Measurements from ENCODE around the gene E2F3.

The E2F3 gene

GRCh38 chr6:20427856-20428255 lies 26.2 kb downstream of the E2F3 start:
- no peak overlapping the region for H3K27ac ChIP-seq (ENCODE audit: insufficient read depth, low read length, poor library complexity, severe bottlenecking)
- DNase-seq, result no peak
- H3K36me3 ChIP-seq (ENCODE audit: control insufficient read depth, insufficient read depth, low read length), result no peaks in the 10 kb centered on the region
- no peaks in the 10 kb centered on the region for H3K9me3 ChIP-seq (ENCODE audit: control insufficient read depth, low read length)
- no peak overlapping the region for H3K4me3 ChIP-seq (ENCODE audit: insufficient read depth, low read depth, low read length, poor library complexity, severe bottlenecking)
- H3K27me3 ChIP-seq (replicated peaks; ENCODE audit: control insufficient read depth, insufficient read depth, low read length, poor library complexity, severe bottlenecking), result no peaks in the 10 kb centered on the region
- no peaks in the 10 kb centered on the region for H3K4me1 ChIP-seq (ENCODE audit: control insufficient read depth, insufficient read depth, low read length, poor library complexity, severe bottlenecking)

GRCh38 chr6:20432692-20433091 lies 31.0 kb downstream of the E2F3 start:
- Histone ChIP-seq H3K4me1 (ENCODE audit: control insufficient read depth, insufficient read depth, low read length, poor library complexity, severe bottlenecking) (no peaks in the 10 kb centered on the region), H3K27ac (ENCODE audit: insufficient read depth, low read length, poor library complexity, severe bottlenecking) (no peak overlapping the region), H3K36me3 (ENCODE audit: control insufficient read depth, insufficient read depth, low read length) (no peaks in the 10 kb centered on the region), H3K4me3 (ENCODE audit: insufficient read depth, low read depth, low read length, poor library complexity, severe bottlenecking) (no peak overlapping the region), H3K9me3 (ENCODE audit: control insufficient read depth, low read length) (no peaks in the 10 kb centered on the region), H3K27me3 (replicated peaks; ENCODE audit: control insufficient read depth, insufficient read depth, low read length, poor library complexity, severe bottlenecking) (no peaks in the 10 kb centered on the region)
- DNase-seq, result no peak

GRCh38 chr6:20433321-20433720 lies 31.6 kb downstream of the E2F3 start:
- Histone ChIP-seq H3K9me3 (ENCODE audit: control insufficient read depth, low read length) (no peaks in the 10 kb centered on the region), H3K36me3 (ENCODE audit: control insufficient read depth, insufficient read depth, low read length) (no peaks in the 10 kb centered on the region), H3K27me3 (replicated peaks; ENCODE audit: control insufficient read depth, insufficient read depth, low read length, poor library complexity, severe bottlenecking) (no peaks in the 10 kb centered on the region), H3K4me1 (ENCODE audit: control insufficient read depth, insufficient read depth, low read length, poor library complexity, severe bottlenecking) (no peaks in the 10 kb centered on the region), H3K27ac (ENCODE audit: insufficient read depth, low read length, poor library complexity, severe bottlenecking) (no peak overlapping the region), H3K4me3 (ENCODE audit: insufficient read depth, low read depth, low read length, poor library complexity, severe bottlenecking) (no peak overlapping the region)
- no peak for DNase-seq

GRCh38 chr6:20433929-20434328 lies 32.2 kb downstream of the E2F3 start:
- Histone ChIP-seq H3K27ac (ENCODE audit: insufficient read depth, low read length, poor library complexity, severe bottlenecking) (no peak overlapping the region), H3K4me1 (ENCODE audit: control insufficient read depth, insufficient read depth, low read length, poor library complexity, severe bottlenecking) (no peaks in the 10 kb centered on the region), H3K4me3 (ENCODE audit: insufficient read depth, low read depth, low read length, poor library complexity, severe bottlenecking) (no peak overlapping the region), H3K36me3 (ENCODE audit: control insufficient read depth, insufficient read depth, low read length) (no peaks in the 10 kb centered on the region), H3K9me3 (ENCODE audit: control insufficient read depth, low read length) (no peaks in the 10 kb centered on the region), H3K27me3 (replicated peaks; ENCODE audit: control insufficient read depth, insufficient read depth, low read length, poor library complexity, severe bottlenecking) (no peaks in the 10 kb centered on the region)
- no peak for DNase-seq

GRCh38 chr6:20434766-20435165 lies 33.1 kb downstream of the E2F3 start:
- Histone ChIP-seq H3K27ac (ENCODE audit: insufficient read depth, low read length, poor library complexity, severe bottlenecking) (no peak overlapping the region), H3K27me3 (replicated peaks; ENCODE audit: control insufficient read depth, insufficient read depth, low read length, poor library complexity, severe bottlenecking) (no peaks in the 10 kb centered on the region), H3K4me1 (ENCODE audit: control insufficient read depth, insufficient read depth, low read length, poor library complexity, severe bottlenecking) (no peaks in the 10 kb centered on the region), H3K4me3 (ENCODE audit: insufficient read depth, low read depth, low read length, poor library complexity, severe bottlenecking) (no peak overlapping the region), H3K36me3 (ENCODE audit: control insufficient read depth, insufficient read depth, low read length) (peaks cover 3% of the 10 kb centered on the region), H3K9me3 (ENCODE audit: control insufficient read depth, low read length) (no peaks in the 10 kb centered on the region)
- DNase-seq, result no peak

- Histone ChIP-seq H3K27ac (ENCODE audit: insufficient read depth, low read length, poor library complexity, severe bottlenecking) (no peak overlapping the region), H3K27me3 (replicated peaks; ENCODE audit: control insufficient read depth, insufficient read depth, low read length, poor library complexity, severe bottlenecking) (no peaks in the 10 kb centered on the region), H3K9me3 (ENCODE audit: control insufficient read depth, low read length) (no peaks in the 10 kb centered on the region), H3K4me1 (ENCODE audit: control insufficient read depth, insufficient read depth, low read length, poor library complexity, severe bottlenecking) (no peaks in the 10 kb centered on the region), H3K4me3 (ENCODE audit: insufficient read depth, low read depth, low read length, poor library complexity, severe bottlenecking) (no peak overlapping the region), H3K36me3 (ENCODE audit: control insufficient read depth, insufficient read depth, low read length) (peaks cover 3% of the 10 kb centered on the region)
- DNase-seq, result no peak
These were observed 35.0 kb downstream of the E2F3 start for GRCh38 chr6:20436719-20437118.

- Histone ChIP-seq H3K27me3 (replicated peaks; ENCODE audit: control insufficient read depth, insufficient read depth, low read length, poor library complexity, severe bottlenecking) (no peaks in the 10 kb centered on the region), H3K27ac (ENCODE audit: insufficient read depth, low read length, poor library complexity, severe bottlenecking) (no peak overlapping the region), H3K4me3 (ENCODE audit: insufficient read depth, low read depth, low read length, poor library complexity, severe bottlenecking) (no peak overlapping the region), H3K9me3 (ENCODE audit: control insufficient read depth, low read length) (no peaks in the 10 kb centered on the region), H3K36me3 (ENCODE audit: control insufficient read depth, insufficient read depth, low read length) (peaks cover 3% of the 10 kb centered on the region), H3K4me1 (ENCODE audit: control insufficient read depth, insufficient read depth, low read length, poor library complexity, severe bottlenecking) (no peaks in the 10 kb centered on the region)
- no peak for DNase-seq
These were observed 36.0 kb downstream of the E2F3 start for GRCh38 chr6:20437639-20438038.

- H3K27me3 ChIP-seq (replicated peaks; ENCODE audit: control insufficient read depth, insufficient read depth, low read length, poor library complexity, severe bottlenecking), result no peaks in the 10 kb centered on the region
- no peaks in the 10 kb centered on the region for H3K4me1 ChIP-seq (ENCODE audit: control insufficient read depth, insufficient read depth, low read length, poor library complexity, severe bottlenecking)
- H3K27ac ChIP-seq (ENCODE audit: insufficient read depth, low read length, poor library complexity, severe bottlenecking), result no peak overlapping the region
- peaks cover 3% of the 10 kb centered on the region for H3K36me3 ChIP-seq (ENCODE audit: control insufficient read depth, insufficient read depth, low read length)
- DNase-seq, result no peak
- H3K9me3 ChIP-seq (ENCODE audit: control insufficient read depth, low read length), result no peaks in the 10 kb centered on the region
- no peak overlapping the region for H3K4me3 ChIP-seq (ENCODE audit: insufficient read depth, low read depth, low read length, poor library complexity, severe bottlenecking)
These were observed 36.9 kb downstream of the E2F3 start for GRCh38 chr6:20438462-20439070.

- Histone ChIP-seq H3K36me3 (ENCODE audit: control insufficient read depth, insufficient read depth, low read length) (peaks cover 3% of the 10 kb centered on the region), H3K27ac (ENCODE audit: insufficient read depth, low read length, poor library complexity, severe bottlenecking) (no peak overlapping the region), H3K9me3 (ENCODE audit: control insufficient read depth, low read length) (no peaks in the 10 kb centered on the region), H3K4me1 (ENCODE audit: control insufficient read depth, insufficient read depth, low read length, poor library complexity, severe bottlenecking) (no peaks in the 10 kb centered on the region), H3K27me3 (replicated peaks; ENCODE audit: control insufficient read depth, insufficient read depth, low read length, poor library complexity, severe bottlenecking) (no peaks in the 10 kb centered on the region), H3K4me3 (ENCODE audit: insufficient read depth, low read depth, low read length, poor library complexity, severe bottlenecking) (no peak overlapping the region)
- DNase-seq, result no peak
These were observed 37.9 kb downstream of the E2F3 start for GRCh38 chr6:20439558-20439957.

- Histone ChIP-seq H3K36me3 (ENCODE audit: control insufficient read depth, insufficient read depth, low read length) (peaks cover 3% of the 10 kb centered on the region), H3K9me3 (ENCODE audit: control insufficient read depth, low read length) (no peaks in the 10 kb centered on the region), H3K27me3 (replicated peaks; ENCODE audit: control insufficient read depth, insufficient read depth, low read length, poor library complexity, severe bottlenecking) (no peaks in the 10 kb centered on the region), H3K4me3 (ENCODE audit: insufficient read depth, low read depth, low read length, poor library complexity, severe bottlenecking) (no peak overlapping the region), H3K27ac (ENCODE audit: insufficient read depth, low read length, poor library complexity, severe bottlenecking) (no peak overlapping the region), H3K4me1 (ENCODE audit: control insufficient read depth, insufficient read depth, low read length, poor library complexity, severe bottlenecking) (no peaks in the 10 kb centered on the region)
- DNase-seq, result no peak
These were observed 38.6 kb downstream of the E2F3 start for GRCh38 chr6:20440296-20440695.
